C4-2B (cell line): ENCODE measurements around the gene C4A.
"Not testable (repeated sequence)": the region's sequence is repeated elsewhere in the genome, so short reads cannot be mapped to it uniquely, and the experiment has no call there.

Source experiments
- CTCF ChIP-seq: fragments of 450-650 bp; conservative IDR thresholded peaks from 2 replicates; pipeline ENCODE4 v1.5.1; 2017; ENCODE audit warnings: mild to moderate bottlenecking
- ZFX ChIP-seq: fragments of 450-650 bp; IDR thresholded peaks from 2 replicates; pipeline ENCODE4 v1.6.1; 2017

- not testable (repeated sequence) for TF ChIP-seq CTCF, ZFX
These were observed 55.3 kb downstream of the C4A start for GRCh38 chr6:32037136-32037535.
